Upper lobe of left lung (tissue), 6 donors: ENCODE measurements around the gene DLG2. TPM values are rescaled to one million over a fixed set of nuclear protein-coding genes. Genes with fewer than 3 reads are reported as not detected.
"Not testable (repeated sequence)": the region's sequence is repeated elsewhere in the genome, so short reads cannot be mapped to it uniquely, and the experiment has no call there.

Experiments used
- ATAC-seq, 2 donors: fragments of 200-7000 bp; cut with Tn5 transposase; one replicate each; pipeline ENCODE4 v1.9.1; 2022; ENCODE audit warnings: mild to moderate bottlenecking in 2 of 2, moderate library complexity in 2 of 2; ENCODE audit not compliant: low FRiP score in 2 of 2
- DNase-seq, 2 donors: peaks; one replicate each; pipeline ENCODE4 v3.0.0-alpha.2; 2019 to 2020
- H3K27ac ChIP-seq, 4 donors: fragments of 200-600 bp; sonication (generic); one replicate each; pipeline ENCODE4 v1.5.1; 2016 to 2019
- H3K27me3 ChIP-seq, 4 donors: fragments of 200-600 bp; sonication (generic); one replicate each; pipeline ENCODE4 v1.5.1; 2017 to 2019
- H3K36me3 ChIP-seq, 4 donors: fragments of 200-600 bp; sonication (generic); one replicate each; pipeline ENCODE4 v1.5.1; 2016 to 2019
- H3K4me1 ChIP-seq, 4 donors: fragments of 200-600 bp; sonication (generic); one replicate each; pipeline ENCODE4 v1.5.1; 2018 to 2019
- H3K4me3 ChIP-seq, 4 donors: fragments of 200-600 bp; sonication (generic); one replicate each; pipeline ENCODE4 v1.5.1; 2017 to 2019; ENCODE audit warnings: mild to moderate bottlenecking in 2 of 4, moderate library complexity in 1 of 4
- H3K9me3 ChIP-seq, 4 donors: fragments of 200-600 bp; sonication (generic); one replicate each; pipeline ENCODE4 v1.5.1; 2018 to 2019
- EP300 ChIP-seq, 4 donors: sonication (generic); formaldehyde crosslinking; IDR thresholded peaks; one replicate each; pipeline ENCODE4 v1.5.1; 2017; ENCODE audit warnings: antibody characterized with exemption in 4 of 4, control low read depth in 2 of 4
- POLR2A ChIP-seq, 4 donors: fragments of 450-650 bp; IDR thresholded peaks; one replicate each; pipeline ENCODE4 v1.5.1; 2016 to 2017; ENCODE audit warnings: antibody characterized with exemption in 4 of 4, mild to moderate bottlenecking in 2 of 4
- POLR2AphosphoS5 ChIP-seq, 2 donors: sonication (generic); formaldehyde crosslinking; IDR thresholded peaks; one replicate each; pipeline ENCODE4 v1.5.1; 2017; ENCODE audit warnings: antibody characterized with exemption in 2 of 2
- WGBS, 2 donors: methylation state at CpG; one replicate each; pipeline ENCODE4 v1.1.5; 2017 to 2018; 5-methylcytosine and 5-hydroxymethylcytosine counted together
- total RNA-seq, 6 donors: library from RNA; depleted of rRNA in 4 of 6; stranded (reverse); fragments of >200 nt in 4 of 6; gene quantifications; one replicate each; pipeline versions ENCODE4 v1.1.0 to v1.2.1, GENCODE V29; 2016 to 2021
- TF ChIP-seq, protein P1 (sequence below), 6 experiments: fragments of 450-650 bp in 4 of 6; fragments of 200-600 bp in 2 of 6; sonication (generic) in 2 of 6; IDR thresholded peaks; one replicate each; pipeline ENCODE4 v1.5.1; 2016 to 2019; ENCODE audit warnings: antibody characterized with exemption in 6 of 6
- donor health status: DM: no; HTN: no; CAD: no; lungs with moderate emphysema.
- donor health status: DM: no; HTN: yes; CAD: no; lungs with severe emphysema.

Gene DLG2
- total RNA-seq, 6 donors from 2014 or later, result 3.4 to 37.7 (median 9.1) TPM

DNA sequence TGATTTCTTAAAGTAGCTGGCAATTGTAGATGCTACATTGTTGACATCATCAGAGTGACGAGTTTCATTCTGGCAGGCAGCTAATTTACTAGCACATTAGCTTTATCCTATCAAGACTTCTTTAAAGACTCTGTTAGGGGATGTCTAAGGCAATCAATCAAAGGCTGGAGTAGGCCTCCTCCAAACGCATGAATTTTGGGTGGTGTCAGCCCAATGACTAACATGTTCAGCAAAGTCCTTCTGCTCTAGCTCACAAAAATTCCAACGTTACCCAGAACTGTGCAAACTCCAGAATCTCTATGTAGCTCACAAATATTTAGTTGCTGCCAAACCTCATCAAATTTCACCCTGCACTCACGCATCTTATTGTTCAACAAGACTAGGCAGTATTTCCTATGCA is 395.6 kb downstream of the DLG2 start:
- 70 to 74% methylated on average over 4 of the region's 4 CpGs for WGBS, 2 donors
- no peak for DNase-seq
- no peak overlapping the region for H3K27ac ChIP-seq
- no peaks in the 10 kb centered on the region for H3K27me3 ChIP-seq
- H3K36me3 ChIP-seq, result no peaks in the 10 kb centered on the region
- no peak for ATAC-seq
- H3K9me3 ChIP-seq, result no peaks in the 10 kb centered on the region
- no peak overlapping the region for H3K4me3 ChIP-seq
- no peak for TF ChIP-seq POLR2A (IDR thresholded peaks at IDR 0.05)
- TF ChIP-seq, protein P1, sequence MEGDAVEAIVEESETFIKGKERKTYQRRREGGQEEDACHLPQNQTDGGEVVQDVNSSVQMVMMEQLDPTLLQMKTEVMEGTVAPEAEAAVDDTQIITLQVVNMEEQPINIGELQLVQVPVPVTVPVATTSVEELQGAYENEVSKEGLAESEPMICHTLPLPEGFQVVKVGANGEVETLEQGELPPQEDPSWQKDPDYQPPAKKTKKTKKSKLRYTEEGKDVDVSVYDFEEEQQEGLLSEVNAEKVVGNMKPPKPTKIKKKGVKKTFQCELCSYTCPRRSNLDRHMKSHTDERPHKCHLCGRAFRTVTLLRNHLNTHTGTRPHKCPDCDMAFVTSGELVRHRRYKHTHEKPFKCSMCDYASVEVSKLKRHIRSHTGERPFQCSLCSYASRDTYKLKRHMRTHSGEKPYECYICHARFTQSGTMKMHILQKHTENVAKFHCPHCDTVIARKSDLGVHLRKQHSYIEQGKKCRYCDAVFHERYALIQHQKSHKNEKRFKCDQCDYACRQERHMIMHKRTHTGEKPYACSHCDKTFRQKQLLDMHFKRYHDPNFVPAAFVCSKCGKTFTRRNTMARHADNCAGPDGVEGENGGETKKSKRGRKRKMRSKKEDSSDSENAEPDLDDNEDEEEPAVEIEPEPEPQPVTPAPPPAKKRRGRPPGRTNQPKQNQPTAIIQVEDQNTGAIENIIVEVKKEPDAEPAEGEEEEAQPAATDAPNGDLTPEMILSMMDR (IDR thresholded peaks at IDR 0.05), result no peak
- TF ChIP-seq EP300 (IDR thresholded peaks at IDR 0.05), result no peak
- no peak for TF ChIP-seq POLR2AphosphoS5 (IDR thresholded peaks at IDR 0.05)
- no peaks in the 10 kb centered on the region for H3K4me1 ChIP-seq

DNA sequence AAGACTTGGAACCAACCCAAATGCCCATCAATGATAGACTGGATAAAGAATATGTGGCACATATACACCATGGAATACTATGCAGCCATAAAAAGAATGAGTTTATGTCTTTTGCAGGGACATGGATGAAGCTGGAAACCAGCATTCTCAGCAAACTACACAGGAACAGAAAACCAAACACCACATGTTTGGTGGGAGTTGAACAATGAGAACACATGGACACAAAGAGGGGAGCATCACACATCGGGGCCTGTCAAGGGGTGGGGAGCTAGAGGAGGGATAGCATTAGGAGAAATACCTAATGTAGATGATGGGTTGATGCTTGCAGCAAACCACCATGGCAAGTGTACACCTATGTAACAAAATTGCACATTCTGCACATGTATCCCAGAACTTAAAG is 397.4 kb downstream of the DLG2 start:
- ATAC-seq, H3K4me3 ChIP-seq, H3K27me3 ChIP-seq, H3K27ac ChIP-seq, DNase-seq, H3K4me1 ChIP-seq, H3K9me3 ChIP-seq, H3K36me3 ChIP-seq: not testable (repeated sequence)
- 86 to 87% methylated on average over 1 of the region's 1 CpG for WGBS, 2 donors

DNA sequence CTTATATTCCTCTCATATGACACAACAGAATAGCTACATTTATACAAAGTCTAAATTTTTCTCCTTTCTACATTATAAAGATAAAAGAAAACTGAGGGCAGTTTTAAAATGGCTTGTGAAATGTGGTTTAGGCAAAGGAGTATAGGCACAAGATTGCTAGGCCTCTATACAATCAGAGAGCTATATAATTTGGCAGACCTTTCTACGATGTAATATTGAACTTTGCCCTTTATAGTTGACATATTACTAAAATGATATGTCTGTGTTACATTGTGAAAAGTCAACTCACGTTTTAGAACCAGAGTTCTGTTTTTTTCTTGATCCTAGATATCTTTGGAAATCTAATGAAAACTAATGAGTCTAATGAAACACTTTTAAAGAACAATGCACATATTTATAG is 430.2 kb downstream of the DLG2 start:
- ATAC-seq (no peak), DNase-seq (no peak)
- Histone ChIP-seq H3K9me3 (peaks cover 0 to 7% (median 1%) of the 10 kb centered on the region in 4 donors), H3K27me3 (no peaks in the 10 kb centered on the region), H3K4me3 (no peak overlapping the region), H3K27ac (no peak overlapping the region), H3K36me3 (no peaks in the 10 kb centered on the region), H3K4me1 (no peaks in the 10 kb centered on the region)
- 54 to 64% methylated on average over 2 of the region's 2 CpGs for WGBS, 2 donors
- TF ChIP-seq POLR2AphosphoS5 (IDR thresholded peaks at IDR 0.05) (no peak), POLR2A (IDR thresholded peaks at IDR 0.05) (no peak), EP300 (IDR thresholded peaks at IDR 0.05) (no peak)
- TF ChIP-seq, protein P1 (IDR thresholded peaks at IDR 0.05), result no peak

DNA sequence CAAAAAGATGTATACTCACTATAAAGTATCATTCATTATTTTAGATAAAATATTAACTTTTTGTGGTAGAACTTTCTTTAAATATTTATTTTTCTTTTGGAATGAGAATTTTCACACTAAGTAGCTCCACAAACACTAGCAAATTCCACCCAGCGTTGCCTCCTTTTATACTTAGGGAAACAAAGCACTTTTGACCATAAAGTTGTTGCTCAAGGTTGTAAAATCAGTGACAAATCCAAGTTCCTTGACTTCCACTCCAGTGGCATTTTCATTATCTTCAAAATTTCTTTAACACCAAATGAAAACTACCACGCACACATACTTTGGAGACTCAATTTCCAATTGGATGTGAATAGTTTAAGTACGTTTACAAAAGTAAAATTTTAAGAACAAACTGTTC is 431.2 kb downstream of the DLG2 start:
- H3K4me3 ChIP-seq, result no peak overlapping the region
- ATAC-seq (no peak), DNase-seq (no peak)
- 83% methylated on average over 3 of the region's 3 CpGs for WGBS, 2 donors
- no peak for TF ChIP-seq POLR2A (IDR thresholded peaks at IDR 0.05)
- TF ChIP-seq, protein P1 (IDR thresholded peaks at IDR 0.05), result no peak
- no peak for TF ChIP-seq EP300 (IDR thresholded peaks at IDR 0.05)
- no peak for TF ChIP-seq POLR2AphosphoS5 (IDR thresholded peaks at IDR 0.05)
- H3K9me3 ChIP-seq, result peaks cover 0 to 6% (median 0%) of the 10 kb centered on the region in 4 donors
- H3K4me1 ChIP-seq, result no peaks in the 10 kb centered on the region
- no peaks in the 10 kb centered on the region for H3K27me3 ChIP-seq
- no peak overlapping the region for H3K27ac ChIP-seq
- H3K36me3 ChIP-seq, result no peaks in the 10 kb centered on the region

DNA sequence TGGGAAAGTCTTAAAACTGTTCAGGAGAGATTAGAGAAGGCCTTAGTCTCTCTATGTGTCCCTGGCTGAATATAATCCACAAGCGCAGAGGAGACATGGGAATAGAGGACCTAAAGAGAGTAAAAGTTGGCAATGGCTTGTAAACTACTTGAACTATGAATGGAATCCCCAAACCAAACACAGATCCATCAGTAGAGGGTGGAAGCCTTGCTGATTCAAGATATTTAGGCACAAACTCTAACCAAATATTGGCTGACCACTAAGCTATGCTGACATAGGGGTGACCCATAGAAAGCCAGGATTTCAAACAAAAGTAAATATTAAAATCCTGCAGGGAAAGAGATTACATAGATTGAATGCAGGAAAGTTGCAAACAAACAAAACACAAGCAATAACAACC is 439.2 kb downstream of the DLG2 start:
- H3K36me3 ChIP-seq, result no peaks in the 10 kb centered on the region
- no peaks in the 10 kb centered on the region for H3K9me3 ChIP-seq
- 92 to 100% methylated on average over 1 of the region's 1 CpG for WGBS, 2 donors
- no peak overlapping the region for H3K4me3 ChIP-seq
- TF ChIP-seq POLR2AphosphoS5 (IDR thresholded peaks at IDR 0.05) (no peak), EP300 (IDR thresholded peaks at IDR 0.05) (no peak), POLR2A (IDR thresholded peaks at IDR 0.05) (no peak)
- TF ChIP-seq, protein P1 (IDR thresholded peaks at IDR 0.05), result no peak
- no peaks in the 10 kb centered on the region for H3K4me1 ChIP-seq
- no peak overlapping the region for H3K27ac ChIP-seq
- no peak for ATAC-seq
- DNase-seq, result no peak
- H3K27me3 ChIP-seq, result no peaks in the 10 kb centered on the region
